Urothelium cell line (cell line): Measurements from ENCODE around the gene CIB2.
A peak's percentile ranks its signal among the peaks of the same experiment; 100 is the strongest.

ENCODE experiments used
- DNase-seq: peaks from one replicate; pipeline ENCODE4 v3.0.0; 2011; ENCODE audit warnings: low spot score, mixed read lengths
- FAIRE-seq: peaks from 2 replicates; lab custom pipeline; 2011; peaks lifted over from hg19 to GRCh38; lab: Jason Lieb, UNC

The CIB2 gene

DNA sequence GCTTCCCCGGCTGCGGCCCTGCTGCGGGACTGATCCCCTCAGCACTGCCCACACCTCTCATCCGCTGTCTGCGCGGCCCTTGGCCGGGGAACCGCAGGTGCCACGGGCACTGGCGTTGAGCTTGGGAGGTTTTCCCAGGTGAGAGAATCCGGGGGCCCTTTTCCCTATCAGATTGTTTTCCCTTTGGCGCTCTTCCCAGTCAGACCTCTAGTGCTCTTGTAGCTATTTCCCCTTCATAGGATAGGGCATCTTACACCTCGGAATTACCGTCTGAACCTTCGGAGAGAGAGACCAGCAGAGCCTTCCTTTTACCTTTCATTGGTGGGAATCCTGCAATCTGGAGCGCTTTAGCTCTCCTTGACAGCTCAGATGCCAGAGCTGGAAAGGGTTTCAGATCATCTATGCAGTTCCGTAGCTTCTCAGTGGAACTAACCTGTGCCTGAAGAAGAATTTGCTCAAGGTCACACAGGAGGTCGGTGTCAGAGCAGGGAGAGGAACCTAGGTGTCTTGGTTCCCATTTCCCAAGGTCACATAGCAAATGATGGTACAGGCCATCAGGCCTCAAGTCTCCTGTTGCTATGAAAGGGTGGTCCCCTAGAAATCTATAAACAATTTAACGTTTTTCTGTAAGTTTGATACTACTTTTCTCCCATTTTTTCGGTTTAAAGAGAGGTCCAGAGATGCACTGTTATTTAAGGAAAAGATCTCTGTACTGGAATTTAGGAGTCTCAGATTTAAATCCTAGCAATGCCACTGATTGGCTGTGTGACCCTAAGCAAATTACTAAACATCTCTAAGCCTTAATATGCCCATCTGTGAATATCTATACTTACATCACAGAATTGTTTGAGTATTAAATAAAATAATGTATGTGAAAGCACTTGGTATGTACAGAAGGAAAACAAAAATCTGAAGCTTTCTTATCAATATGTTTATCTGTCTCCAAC, 18.8 kb upstream of the CIB2 start:
- FAIRE-seq (no peak), DNase-seq (peak; percentile 25)

DNA sequence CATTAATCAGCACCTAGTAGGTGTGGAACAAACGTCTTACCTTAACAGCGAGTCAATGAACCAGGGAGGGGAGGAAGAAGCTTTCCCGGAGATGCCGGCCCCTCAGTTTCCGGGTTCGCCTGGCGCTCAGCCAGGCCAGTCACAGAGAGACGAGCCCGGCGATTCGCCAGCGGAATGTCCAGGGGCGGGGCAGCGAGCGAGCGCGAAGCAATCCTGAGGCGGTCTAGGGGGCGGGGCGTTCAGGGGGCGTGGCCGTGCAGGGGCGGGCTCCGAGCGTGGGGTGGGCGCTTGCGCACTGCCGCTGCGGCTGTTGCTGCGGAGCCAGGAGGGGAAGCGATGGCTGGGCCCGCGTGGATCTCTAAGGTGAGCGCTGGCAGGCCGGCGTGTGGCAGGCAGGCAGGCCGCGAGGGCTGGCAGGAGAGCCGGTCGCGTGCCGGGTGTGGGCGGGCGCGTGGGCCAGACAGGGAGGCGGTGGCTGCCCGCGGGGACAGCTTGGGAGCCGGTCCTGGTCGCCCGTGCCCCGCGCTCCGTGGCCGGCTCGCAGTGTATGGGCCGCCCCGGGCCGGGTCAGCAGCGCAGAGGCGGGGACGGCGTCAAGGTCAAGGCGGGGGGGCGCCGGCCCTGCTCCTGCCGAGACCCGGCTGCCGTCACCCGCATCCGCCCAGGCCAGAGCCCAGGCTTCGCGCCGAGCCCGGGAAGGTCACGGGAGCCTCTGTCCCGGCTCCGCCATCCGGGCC, 18.0 kb upstream of the CIB2 start, which contains the start of gene IDH3A:
Gene IDH3A, plus strand, starts transcription at position 295 of the 737 bp plus-strand sequence. Its CDS starts 42 bp downstream, at position 337.
- FAIRE-seq, result peak; percentile 30

GRCh38 chr15:78148392-78149067, 17.3 kb upstream of the CIB2 start:
- FAIRE-seq (no peak), DNase-seq (no peak)

More for the DNA sequence above, 18.0 kb upstream of the CIB2 start, which contains the start of gene IDH3A:
- DNase-seq, result peak; percentile 99

DNA sequence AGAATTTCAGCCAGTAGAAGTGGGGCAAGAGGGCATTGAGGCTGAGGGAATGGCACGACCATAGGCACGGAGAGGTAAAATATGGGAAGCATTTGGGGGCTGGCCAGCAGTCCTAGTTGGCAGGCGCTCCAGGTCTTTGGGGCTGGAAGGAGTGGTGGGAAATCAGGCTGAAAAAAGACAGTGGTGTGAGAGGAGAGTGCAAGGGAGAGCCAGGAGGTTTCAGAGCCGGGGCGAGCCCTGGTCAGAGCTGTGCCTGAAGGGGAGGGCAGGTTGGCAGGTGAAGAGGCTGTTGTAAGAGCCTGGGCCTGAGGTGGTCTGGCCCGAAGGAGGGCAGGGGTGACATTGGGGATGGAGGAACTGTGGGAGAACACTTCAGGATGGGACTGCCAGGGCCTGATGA, 16.3 kb upstream of the CIB2 start:
- DNase-seq, result no peak

DNA sequence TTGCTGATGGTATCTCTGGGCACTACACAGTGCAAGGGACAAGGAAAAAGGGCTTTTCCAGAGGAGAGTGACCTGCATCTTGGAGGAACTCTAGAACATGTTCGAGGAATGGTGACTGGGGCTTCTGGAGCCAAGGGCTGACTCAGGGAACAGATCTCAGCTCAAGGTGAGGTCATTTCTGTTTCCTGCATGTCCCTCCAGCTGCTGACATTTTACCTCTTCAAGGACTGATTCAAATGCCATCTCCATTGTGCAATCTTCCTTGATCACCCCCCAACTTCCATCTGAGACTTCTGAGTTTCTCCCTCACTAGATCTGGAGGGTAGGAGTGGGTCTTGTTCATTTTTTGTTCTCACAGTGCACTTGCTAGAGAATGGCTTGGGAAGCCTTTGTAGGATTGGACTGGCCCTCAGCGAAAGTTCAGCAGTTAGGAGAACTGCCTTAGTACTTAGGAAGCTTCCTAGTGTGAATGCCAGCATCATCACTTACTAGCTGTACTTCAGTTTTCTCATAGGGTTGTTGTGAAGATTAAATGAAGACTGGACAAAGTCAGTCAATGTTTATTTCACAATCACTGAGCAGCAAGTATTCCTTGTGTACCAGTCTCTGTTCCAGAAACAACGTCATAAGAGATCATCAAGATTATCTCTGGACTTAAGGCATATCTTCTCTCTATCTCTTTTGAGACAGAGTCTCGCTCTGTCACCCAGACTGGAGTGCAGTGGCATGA, 15.3 kb upstream of the CIB2 start:
- FAIRE-seq (no peak), DNase-seq (no peak)

More for the DNA sequence above, 16.3 kb upstream of the CIB2 start:
- FAIRE-seq, result no peak

DNA sequence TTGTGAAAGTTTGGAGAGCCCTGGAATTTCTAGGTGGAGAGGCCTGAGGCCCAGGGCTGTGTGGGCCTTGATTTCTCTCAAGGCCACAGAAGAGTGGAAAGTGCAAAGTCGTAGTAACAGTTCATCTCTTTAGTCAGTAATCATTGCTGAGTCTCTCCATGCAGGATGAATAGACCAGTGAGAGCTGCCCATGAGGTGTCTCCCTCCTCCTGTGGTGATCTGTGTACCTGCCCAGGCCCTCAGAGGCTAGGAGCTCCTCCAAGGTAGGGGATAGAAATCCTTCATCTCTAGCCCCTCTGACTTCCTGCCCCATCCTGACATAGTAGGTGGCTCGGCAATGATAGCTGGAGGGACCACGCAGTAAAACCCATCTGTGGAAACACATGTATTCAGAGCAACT, 11.1 kb upstream of the CIB2 start:
- FAIRE-seq, result no peak
- DNase-seq, result no peak

DNA sequence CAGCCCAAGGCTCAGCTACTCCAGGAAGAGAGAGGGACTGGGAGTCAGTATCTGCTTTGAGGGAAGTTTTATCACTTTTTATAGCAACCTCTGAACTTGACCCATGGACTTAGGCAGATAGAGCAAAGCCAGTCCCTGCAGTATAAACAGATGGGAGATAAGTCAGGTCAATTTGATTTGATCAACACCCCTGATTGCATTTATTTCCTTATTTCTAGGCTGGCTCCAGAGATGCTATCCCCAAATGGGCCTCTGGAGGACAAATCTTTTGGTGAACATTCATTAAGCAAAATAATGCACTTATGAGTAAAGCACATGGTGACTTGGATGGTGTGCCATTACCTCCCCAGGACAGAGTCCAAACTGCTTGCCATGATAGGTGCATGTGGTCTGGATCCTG, 9.0 kb upstream of the CIB2 start:
- FAIRE-seq (no peak), DNase-seq (no peak)

GRCh38 chr15:78139578-78139977, 8.3 kb upstream of the CIB2 start:
- DNase-seq (no peak), FAIRE-seq (no peak)

- no peak for DNase-seq
- FAIRE-seq, result no peak
These were observed 2.6 kb upstream of the CIB2 start for GRCh38 chr15:78133801-78134200.

DNA sequence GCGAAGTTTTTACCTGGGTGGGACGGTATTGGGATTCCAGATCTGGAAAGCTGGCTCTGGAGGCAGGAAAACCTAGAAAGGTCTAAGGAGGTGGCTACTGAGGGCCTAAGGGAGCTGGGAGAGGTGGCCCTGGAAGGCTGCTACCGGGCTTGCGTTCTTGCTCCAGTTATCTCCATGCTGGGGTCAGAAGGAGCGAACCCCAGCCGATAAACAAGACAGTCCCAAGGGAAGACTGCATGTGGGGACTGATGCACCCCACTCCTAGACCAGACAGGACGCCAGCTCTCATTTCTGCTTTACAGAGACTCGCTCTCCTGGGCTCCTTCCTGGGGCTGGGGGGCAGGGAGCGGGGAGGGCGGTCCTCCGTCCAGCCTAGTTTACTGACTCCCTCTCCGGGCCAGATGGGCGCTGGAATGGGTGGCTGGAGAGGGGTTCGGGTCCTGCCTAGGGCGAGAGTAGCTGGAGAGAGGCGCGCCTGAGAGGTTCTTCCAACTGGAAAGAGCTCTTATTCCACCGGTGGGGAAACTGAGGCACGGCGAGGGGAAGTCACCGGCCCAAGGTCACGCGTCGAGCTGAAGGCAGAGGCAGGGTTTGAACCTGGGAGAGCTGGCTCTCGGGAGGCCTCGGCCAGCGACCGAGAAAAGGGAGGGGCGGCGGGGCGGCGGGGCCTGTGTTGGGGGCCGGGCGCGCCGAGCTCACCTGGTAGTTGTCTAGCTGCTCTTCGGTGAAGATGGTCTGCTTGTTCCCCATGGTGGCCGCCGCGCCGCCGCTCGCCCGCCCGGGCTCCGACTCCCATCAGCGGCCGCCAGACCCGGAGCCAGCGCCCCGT, 565 bp downstream of the CIB2 start:
- FAIRE-seq (no peak), DNase-seq (no peak)

GRCh38 chr15:78129751-78130287, 1.4 kb downstream of the CIB2 start:
- FAIRE-seq, result no peak

GRCh38 chr15:78129077-78129750, 2.0 kb downstream of the CIB2 start:
- DNase-seq, result peak; percentile 21
- FAIRE-seq, result no peak

More at GRCh38 chr15:78129751-78130287, 1.4 kb downstream of the CIB2 start:
- no peak for DNase-seq

DNA sequence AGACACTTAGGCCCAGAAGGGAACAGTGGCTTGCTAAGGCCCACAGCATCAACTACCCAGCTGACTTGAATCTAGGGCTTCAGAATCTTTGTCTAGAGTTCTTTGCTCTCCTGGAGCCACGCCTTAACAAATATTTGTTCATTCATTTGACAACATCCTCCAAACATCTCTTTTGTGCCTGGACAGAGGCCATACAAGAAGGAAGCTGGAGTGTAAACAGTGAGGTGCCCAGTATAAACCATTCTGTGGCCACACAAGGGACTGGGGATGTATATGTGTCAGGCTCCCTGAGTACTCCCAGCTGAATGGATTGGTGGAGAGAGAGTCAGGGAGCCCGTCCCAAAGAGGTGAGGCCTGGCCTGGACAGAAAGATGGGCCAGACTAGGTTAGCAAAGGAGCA, 3.4 kb downstream of the CIB2 start:
- FAIRE-seq (no peak), DNase-seq (no peak)

- FAIRE-seq (no peak), DNase-seq (no peak)
These were observed 6.0 kb downstream of the CIB2 start for GRCh38 chr15:78125267-78125666.

- DNase-seq (no peak), FAIRE-seq (no peak)
These were observed 10.7 kb downstream of the CIB2 start for GRCh38 chr15:78120523-78120922.

DNA sequence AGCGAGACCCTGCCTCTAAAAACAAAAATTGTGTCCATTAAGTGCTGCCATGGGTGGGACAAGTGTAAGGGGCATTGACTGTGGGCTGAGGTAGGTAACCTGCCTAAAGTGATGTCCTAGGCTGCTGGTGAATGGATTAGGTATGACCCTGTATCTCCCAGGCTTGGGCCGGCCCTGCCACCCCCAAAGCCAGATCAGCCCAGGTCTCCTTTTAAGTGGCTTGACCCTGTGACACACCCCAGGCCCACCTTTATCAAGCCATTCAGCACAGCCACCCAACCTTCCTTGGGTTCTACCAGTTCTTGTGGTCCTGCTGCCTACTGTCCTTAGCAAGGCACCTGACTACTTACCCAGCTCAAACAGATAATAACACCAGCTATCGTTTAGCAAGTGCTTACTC, 18.7 kb downstream of the CIB2 start:
- DNase-seq (no peak), FAIRE-seq (no peak)

- no peak for FAIRE-seq
- no peak for DNase-seq
These were observed 19.5 kb downstream of the CIB2 start for GRCh38 chr15:78111788-78112187.

- DNase-seq (no peak), FAIRE-seq (no peak)
These were observed 20.2 kb downstream of the CIB2 start for GRCh38 chr15:78110916-78111475.
